CD14-positive monocyte (primary cell): ENCODE results near the gene STK38. TPM values are rescaled to one million over a fixed set of nuclear protein-coding genes. Genes with fewer than 3 reads are reported as not detected.

ENCODE experiments used
- DNase-seq, 3 donors: peaks; one replicate each; pipeline ENCODE4 v3.0.0-alpha.2; 2011 to 2022
- H2AFZ ChIP-seq: 2 replicates; pipeline ENCODE4 v1.6.0; 2012; ENCODE audit warnings: mild to moderate bottlenecking, low read depth, low read length, inconsistent platforms; ENCODE audit not compliant: insufficient read depth, poor library complexity, severe bottlenecking
- H3K27ac ChIP-seq, 2 donors: 1 replicate in 1 of 2; 2 replicates in 1 of 2; pipeline ENCODE4 v1.5.1; 2012 to 2013; ENCODE audit warnings: low read length in 2 of 2, control low read depth in 1 of 2, inconsistent platforms in 1 of 2, low read depth in 1 of 2, mild to moderate bottlenecking in 1 of 2
- H3K27me3 ChIP-seq, 2 donors: one replicate each; pipeline versions ENCODE4 v1.6.0 to v1.6.1; 2011 to 2013; ENCODE audit warnings: low read length in 2 of 2; ENCODE audit not compliant: control insufficient read depth in 2 of 2, insufficient read depth in 2 of 2
- H3K36me3 ChIP-seq, 2 donors: replicated peaks in 1 of 2; 1 replicate in 1 of 2; 2 replicates in 1 of 2; pipeline versions ENCODE4 v1.5.1 to v1.6.1; 2012 to 2013; ENCODE audit warnings: low read length in 2 of 2, control low read depth in 1 of 2, inconsistent platforms in 1 of 2, mild to moderate bottlenecking in 1 of 2; ENCODE audit not compliant: insufficient read depth in 2 of 2, control insufficient read depth in 1 of 2
- H3K4me1 ChIP-seq, 2 donors: 1 replicate in 1 of 2; 2 replicates in 1 of 2; pipeline versions ENCODE4 v1.5.1 to v1.6.1; 2012 to 2013; ENCODE audit warnings: low read length in 2 of 2, control low read depth in 1 of 2, inconsistent platforms in 1 of 2, mild to moderate bottlenecking in 1 of 2, moderate library complexity in 1 of 2; ENCODE audit not compliant: insufficient read depth in 2 of 2, control insufficient read depth in 1 of 2
- H3K4me2 ChIP-seq: replicated peaks from 2 replicates; pipeline ENCODE3; 2012; ENCODE audit warnings: low read length, moderate library complexity, mild to moderate bottlenecking; ENCODE audit not compliant: poor library complexity, severe bottlenecking; ENCODE audit errors: extremely low read depth
- H3K4me3 ChIP-seq, 3 experiments: fragments of 200-600 bp in 1 of 3; sonication (generic) in 1 of 3; replicated peaks in 1 of 3; 1 replicate in 2 of 3; 2 replicates in 1 of 3; pipeline ENCODE4 v1.5.1; 2011 to 2013; ENCODE audit warnings: low read length in 3 of 3, mild to moderate bottlenecking in 3 of 3, control low read depth in 2 of 3, low read depth in 2 of 3, inconsistent platforms in 1 of 3, moderate library complexity in 1 of 3
- H3K79me2 ChIP-seq: 2 replicates; pipeline ENCODE4 v1.6.0; 2012; ENCODE audit warnings: mild to moderate bottlenecking, control low read depth, inconsistent platforms, low read length, moderate library complexity; ENCODE audit not compliant: insufficient read depth
- H3K9ac ChIP-seq: 2 replicates; pipeline ENCODE4 v1.6.0; 2017; ENCODE audit warnings: low read length, mild to moderate bottlenecking; ENCODE audit not compliant: insufficient read depth, poor library complexity, severe bottlenecking
- H3K9me3 ChIP-seq, 2 donors: replicated peaks in 1 of 2; 1 replicate in 1 of 2; 2 replicates in 1 of 2; pipeline versions ENCODE4 v1.5.1 to v1.6.1; 2012 to 2013; ENCODE audit warnings: low read length in 2 of 2, control low read depth in 1 of 2; ENCODE audit not compliant: control insufficient read depth in 1 of 2, insufficient read depth in 1 of 2
- H4K20me1 ChIP-seq: 2 replicates; pipeline ENCODE4 v1.6.0; 2012; ENCODE audit warnings: mild to moderate bottlenecking, low read length, control low read depth, moderate library complexity; ENCODE audit not compliant: insufficient read depth
- H3K27ac Mint-ChIP-seq, 7 donors: one replicate each; pipeline ENCODE4 v1.8.0; 2020; ENCODE audit warnings: mild to moderate bottlenecking in 7 of 7, mixed read lengths in 7 of 7, moderate library complexity in 6 of 7, inconsistent platforms in 2 of 7
- H3K27me3 Mint-ChIP-seq, 3 donors: one replicate each; pipeline ENCODE4 v1.8.0; 2021 to 2022; ENCODE audit warnings: low read depth in 3 of 3, mild to moderate bottlenecking in 3 of 3, mixed read lengths in 3 of 3, moderate library complexity in 3 of 3, inconsistent platforms in 1 of 3
- H3K36me3 Mint-ChIP-seq, 2 donors: one replicate each; pipeline ENCODE4 v1.8.0; 2020; ENCODE audit warnings: mixed read lengths in 2 of 2, inconsistent platforms in 1 of 2, mild to moderate bottlenecking in 1 of 2
- H3K4me1 Mint-ChIP-seq: one replicate; pipeline ENCODE4 v1.8.0; 2020; ENCODE audit warnings: mild to moderate bottlenecking, mixed read lengths
- H3K4me3 Mint-ChIP-seq, 2 donors: one replicate each; pipeline ENCODE4 v1.8.0; 2020; ENCODE audit warnings: mild to moderate bottlenecking in 2 of 2, mixed read lengths in 2 of 2, moderate library complexity in 1 of 2
- H3K9me3 Mint-ChIP-seq, 7 donors: one replicate each; pipeline ENCODE4 v1.8.0; 2020 to 2022; ENCODE audit warnings: mixed read lengths in 7 of 7, mild to moderate bottlenecking in 6 of 7, moderate library complexity in 6 of 7, inconsistent platforms in 2 of 7
- CTCF ChIP-seq: fragments of 200-600 bp; IDR thresholded peaks from one replicate; pipeline ENCODE4 v1.8.0; 2022; ENCODE audit warnings: antibody characterized with exemption, mild to moderate bottlenecking
- WGBS: methylation state at CpG from one replicate; pipeline ENCODE4 v1.1.5; 2013; ENCODE audit warnings: missing lambda C conversion rate; ENCODE audit not compliant: insufficient coverage; 5-methylcytosine and 5-hydroxymethylcytosine counted together
- intact Hi-C, 2 donors: fragments of 100-400 bp; cut with micrococcal nuclease; formaldehyde crosslinking; loops; one replicate each; pipeline versions ENCODE4 v1.15.0 to v1.15.1; 2023
- polyA plus RNA-seq, 3 donors: library from polyadenylated mRNA; depleted of rRNA in 1 of 3; unstranded in 2 of 3; stranded (reverse) in 1 of 3; fragments of 300-500 nt in 2 of 3; fragments of >200 nt in 1 of 3; fragmentation: Illumina TruSeq in 2 of 3; gene quantifications; 1 replicate in 2 of 3; 2 replicates in 1 of 3; pipeline ENCODE4 v1.2.3, GENCODE V29; 2012 to 2021

STK38 gene
- polyA plus RNA-seq, 3 donors, result 57.1 to 95.7 (median 58.4) TPM

GRCh38 chr6:36515844-36516243 is 31.4 kb downstream of the STK38 start:
- no peaks in the 10 kb centered on the region for H3K9me3 ChIP-seq
- H3K4me2 ChIP-seq, result no peak overlapping the region
- H3K36me3 ChIP-seq, result peaks cover 85 to 100% of the 10 kb centered on the region in 2 donors
- no peak overlapping the region for H3K4me3 ChIP-seq
- H3K79me2 ChIP-seq, result peaks cover 54% of the 10 kb centered on the region
- intact Hi-C loops, result no loop called here
- Mint-ChIP-seq H3K4me1 (peaks cover 5% of the 10 kb centered on the region), H3K27me3 (no peaks in the 10 kb centered on the region), H3K27ac (no peak overlapping the region), H3K4me3 (no peak overlapping the region), H3K9me3 (no peaks in the 10 kb centered on the region), H3K36me3 (peaks cover 75 to 93% of the 10 kb centered on the region in 2 donors)
- H3K4me1 ChIP-seq, result no peaks in the 10 kb centered on the region
- no peaks in the 10 kb centered on the region for H3K27me3 ChIP-seq
- peaks cover 84% of the 10 kb centered on the region for H4K20me1 ChIP-seq
- peak overlapping the region in 1 of 2 donors; percentile 37 for H3K27ac ChIP-seq
- no peak for DNase-seq
- no peak overlapping the region for H2AFZ ChIP-seq
- no CpG with 5 or more reads among the region's 3 CpGs for WGBS
- no peak for TF ChIP-seq CTCF
- H3K9ac ChIP-seq, result no peak overlapping the region

DNA sequence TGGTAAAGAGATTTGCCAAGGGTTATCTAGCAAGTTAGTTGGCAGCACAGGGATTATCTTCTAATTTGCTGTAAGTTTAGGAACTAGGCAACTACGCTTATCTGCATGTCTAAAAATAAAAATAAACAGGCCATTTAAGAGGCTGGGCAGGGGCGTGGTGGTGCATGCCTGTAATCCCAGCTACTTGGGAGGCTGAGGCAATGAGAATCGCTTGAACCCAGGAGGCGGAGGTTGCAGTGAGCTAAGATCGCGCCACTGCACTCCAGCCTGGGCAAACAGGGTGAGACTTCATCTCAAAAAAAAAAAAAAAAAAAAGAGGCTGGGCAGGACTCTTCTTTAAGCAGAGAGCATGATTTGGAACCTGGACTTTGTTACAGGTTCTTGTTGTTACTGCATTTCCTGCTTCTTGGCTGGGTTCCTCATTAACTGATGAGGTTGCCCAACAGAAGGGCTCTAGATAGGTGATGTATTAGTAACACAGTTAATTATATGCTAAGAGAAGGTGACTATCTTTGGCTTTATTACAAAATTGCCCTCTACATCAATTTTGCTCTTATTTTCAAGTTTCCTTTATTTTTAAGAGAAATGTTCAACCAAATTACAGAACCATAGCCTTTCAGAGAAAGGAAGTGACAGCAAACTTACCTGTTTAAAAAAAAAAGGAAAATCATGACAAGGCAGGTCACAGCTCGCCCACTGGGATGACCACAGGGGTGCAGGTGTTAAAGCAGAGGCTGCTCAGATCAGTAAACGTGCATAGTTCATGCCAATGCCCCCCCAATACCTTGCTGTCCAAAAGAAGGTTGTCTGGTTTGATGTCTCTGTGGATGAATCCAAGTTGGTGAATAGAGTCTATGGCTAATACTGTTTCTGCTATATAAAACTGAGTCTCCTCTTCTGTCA is 32.5 kb downstream of the STK38 start:
- peaks cover 84% of the 10 kb centered on the region for H4K20me1 ChIP-seq
- Mint-ChIP-seq H3K27me3 (no peaks in the 10 kb centered on the region), H3K36me3 (peaks cover 74 to 93% of the 10 kb centered on the region in 2 donors), H3K4me3 (no peak overlapping the region), H3K9me3 (no peaks in the 10 kb centered on the region), H3K4me1 (peaks cover 5% of the 10 kb centered on the region), H3K27ac (peak overlapping the region in 2 of 7 donors; percentile 8 to 15)
- 92% methylated on average over 6 of the region's 8 CpGs for WGBS
- intact Hi-C loops, result no loop called here
- H3K4me1 ChIP-seq, result no peaks in the 10 kb centered on the region
- H3K36me3 ChIP-seq, result peaks cover 85 to 100% of the 10 kb centered on the region in 2 donors
- no peak for DNase-seq
- no peak overlapping the region for H3K4me3 ChIP-seq
- H3K27me3 ChIP-seq, result no peaks in the 10 kb centered on the region
- H3K9ac ChIP-seq, result no peak overlapping the region
- peaks cover 54% of the 10 kb centered on the region for H3K79me2 ChIP-seq
- TF ChIP-seq CTCF, result no peak
- H3K4me2 ChIP-seq, result no peak overlapping the region
- no peaks in the 10 kb centered on the region for H3K9me3 ChIP-seq
- peak overlapping the region in 1 of 2 donors; percentile 37 for H3K27ac ChIP-seq
- no peak overlapping the region for H2AFZ ChIP-seq
